Measurements from ENCODE around the gene NARS2.

DNA sequence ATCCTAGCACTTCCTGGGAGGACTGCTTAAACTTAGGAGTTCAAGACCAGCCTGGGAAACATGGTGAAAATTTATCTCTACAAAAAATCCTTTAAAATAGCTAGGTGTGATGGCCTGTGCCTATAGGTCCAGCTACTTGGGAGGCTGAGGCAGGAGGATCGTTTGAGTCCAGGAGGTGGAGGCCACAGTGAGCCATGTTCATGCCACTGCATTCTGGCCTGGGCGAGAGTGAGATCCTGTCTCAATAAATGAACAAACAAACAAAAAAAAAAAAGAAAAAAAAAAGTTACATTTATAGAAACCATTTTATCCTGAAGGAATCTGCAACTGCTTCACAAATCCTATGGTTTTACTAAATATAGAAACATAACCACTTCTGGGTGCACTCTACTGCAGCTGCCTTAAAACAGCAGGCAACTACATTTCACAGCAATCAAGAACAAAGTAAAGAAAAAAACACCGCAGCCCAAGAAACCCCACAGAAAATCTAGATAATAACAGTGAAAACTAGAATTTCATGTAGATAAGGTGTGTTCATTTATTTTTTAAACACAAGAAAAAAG lies 81.2 kb downstream of the NARS2 start:
- TF ChIP-seq, protein P1, sequence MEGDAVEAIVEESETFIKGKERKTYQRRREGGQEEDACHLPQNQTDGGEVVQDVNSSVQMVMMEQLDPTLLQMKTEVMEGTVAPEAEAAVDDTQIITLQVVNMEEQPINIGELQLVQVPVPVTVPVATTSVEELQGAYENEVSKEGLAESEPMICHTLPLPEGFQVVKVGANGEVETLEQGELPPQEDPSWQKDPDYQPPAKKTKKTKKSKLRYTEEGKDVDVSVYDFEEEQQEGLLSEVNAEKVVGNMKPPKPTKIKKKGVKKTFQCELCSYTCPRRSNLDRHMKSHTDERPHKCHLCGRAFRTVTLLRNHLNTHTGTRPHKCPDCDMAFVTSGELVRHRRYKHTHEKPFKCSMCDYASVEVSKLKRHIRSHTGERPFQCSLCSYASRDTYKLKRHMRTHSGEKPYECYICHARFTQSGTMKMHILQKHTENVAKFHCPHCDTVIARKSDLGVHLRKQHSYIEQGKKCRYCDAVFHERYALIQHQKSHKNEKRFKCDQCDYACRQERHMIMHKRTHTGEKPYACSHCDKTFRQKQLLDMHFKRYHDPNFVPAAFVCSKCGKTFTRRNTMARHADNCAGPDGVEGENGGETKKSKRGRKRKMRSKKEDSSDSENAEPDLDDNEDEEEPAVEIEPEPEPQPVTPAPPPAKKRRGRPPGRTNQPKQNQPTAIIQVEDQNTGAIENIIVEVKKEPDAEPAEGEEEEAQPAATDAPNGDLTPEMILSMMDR (IDR thresholded peaks at IDR 0.05; ENCODE audit: low read depth, low read length, poor library complexity, severe bottlenecking) = no peak
- no peak for TF ChIP-seq EZH2phosphoT487 (IDR thresholded peaks at IDR 0.05; ENCODE audit: borderline replicate concordance, low read length)
